ENCODE data around the gene SGMS1.
"Not testable (repeated sequence)": the region's sequence is repeated elsewhere in the genome, so short reads cannot be mapped to it uniquely, and the experiment has no call there.

SGMS1 gene

GRCh38 chr10:50552771-50553535 lies 70.8 kb downstream of the SGMS1 start:
- no peak for DNase-seq

DNA sequence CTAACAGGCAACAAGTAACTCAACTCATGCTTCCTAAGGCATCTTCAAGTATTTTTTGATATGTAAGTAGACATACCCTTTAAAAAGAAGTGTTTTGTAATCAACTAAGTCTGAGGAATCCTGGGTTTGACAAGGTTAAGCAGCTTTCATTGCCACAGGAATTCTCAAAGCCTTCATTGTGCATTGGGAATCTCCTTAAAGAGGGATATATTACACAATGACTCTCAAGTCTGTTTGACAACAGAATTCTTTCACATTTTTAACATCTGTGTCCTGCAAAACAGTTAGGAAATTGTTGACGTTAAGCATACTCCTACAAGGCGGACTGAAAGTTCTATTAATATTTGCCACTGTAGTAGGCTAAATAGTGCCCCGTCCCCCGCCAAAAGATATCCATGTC lies 71.4 kb downstream of the SGMS1 start:
- no peak for DNase-seq

DNA sequence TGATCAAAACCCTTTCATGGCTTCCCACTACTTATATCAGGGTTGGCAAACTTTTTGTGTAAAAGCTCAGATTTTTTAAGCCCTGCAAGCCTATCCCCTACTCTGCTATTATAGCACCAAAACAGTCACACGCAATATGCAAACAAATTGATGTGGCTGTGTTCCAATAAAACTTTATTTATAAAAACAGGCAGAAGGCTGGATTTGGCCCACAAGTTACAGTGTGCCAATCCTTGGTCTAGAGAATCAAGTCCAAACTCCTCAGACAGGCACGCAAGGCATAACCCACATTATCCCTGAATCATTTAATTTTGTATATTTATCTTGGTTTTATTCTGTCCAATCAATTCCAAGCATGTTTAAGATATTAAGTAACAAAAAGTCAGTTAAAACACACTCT lies 71.9 kb downstream of the SGMS1 start:
- no peak for DNase-seq

DNA sequence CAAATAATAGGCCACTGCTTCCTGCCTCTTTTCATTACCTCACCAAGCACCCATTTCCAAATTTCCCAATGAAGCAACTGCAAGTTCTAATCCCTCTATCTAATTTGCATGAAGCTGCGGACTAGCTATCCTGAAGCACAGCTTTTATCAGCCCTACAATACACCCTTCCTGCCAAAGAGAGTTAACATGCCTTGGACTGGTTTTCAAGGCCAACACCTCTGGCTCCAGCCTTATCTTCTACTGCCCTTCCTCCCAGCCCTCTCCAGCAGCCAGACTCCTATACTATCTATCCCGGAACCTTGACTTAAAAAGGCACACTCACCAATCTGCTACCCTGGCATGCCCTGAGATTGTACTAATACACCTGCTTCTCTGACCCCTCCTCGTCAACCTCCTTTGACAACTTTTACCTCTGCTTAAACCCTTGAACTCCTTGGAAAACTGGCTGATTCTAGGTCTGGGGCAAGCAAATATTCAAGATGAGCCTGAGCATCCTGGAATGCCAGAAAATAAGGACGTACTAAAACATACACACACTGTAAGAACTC lies 73.4 kb downstream of the SGMS1 start:
- no peak for DNase-seq

- not testable (repeated sequence) for DNase-seq
These were observed 74.6 kb downstream of the SGMS1 start for GRCh38 chr10:50549186-50549585.

DNA sequence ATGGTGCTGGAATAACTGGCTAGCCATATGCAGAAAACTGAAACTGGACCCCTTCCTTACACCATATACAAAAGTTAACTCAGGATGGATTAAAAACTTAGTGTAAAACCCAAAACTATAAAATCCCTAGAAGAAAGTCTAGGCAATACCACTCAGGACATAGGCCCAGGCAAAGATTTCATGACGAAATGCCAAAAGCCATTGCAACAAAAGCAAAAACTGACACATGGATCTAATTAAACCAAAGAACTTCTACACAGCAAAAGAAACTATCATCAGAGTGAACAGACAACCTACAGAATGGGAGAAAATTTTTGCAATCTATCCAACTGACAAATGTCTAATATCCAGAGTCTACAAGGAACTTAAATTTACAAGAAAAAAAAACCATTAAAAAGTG lies 75.3 kb downstream of the SGMS1 start:
- not testable (repeated sequence) for DNase-seq

DNA sequence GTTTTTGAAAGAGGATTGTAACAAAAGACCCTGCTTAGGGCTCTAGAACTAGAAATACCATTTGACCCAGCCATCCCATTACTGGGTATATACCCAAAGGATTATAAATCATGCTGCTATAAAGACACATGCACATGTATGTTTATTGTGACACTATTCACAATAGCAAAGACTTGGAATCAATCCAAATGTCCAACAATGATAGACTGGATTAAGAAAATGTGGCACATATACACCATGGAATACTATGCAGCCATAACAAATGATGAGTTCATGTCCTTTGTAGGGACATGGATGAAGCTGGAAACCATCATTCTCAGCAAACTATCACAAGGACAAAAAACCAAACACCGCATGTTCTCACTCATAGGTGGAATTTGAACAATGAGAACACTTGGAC lies 77.5 kb downstream of the SGMS1 start:
- not testable (repeated sequence) for DNase-seq

DNA sequence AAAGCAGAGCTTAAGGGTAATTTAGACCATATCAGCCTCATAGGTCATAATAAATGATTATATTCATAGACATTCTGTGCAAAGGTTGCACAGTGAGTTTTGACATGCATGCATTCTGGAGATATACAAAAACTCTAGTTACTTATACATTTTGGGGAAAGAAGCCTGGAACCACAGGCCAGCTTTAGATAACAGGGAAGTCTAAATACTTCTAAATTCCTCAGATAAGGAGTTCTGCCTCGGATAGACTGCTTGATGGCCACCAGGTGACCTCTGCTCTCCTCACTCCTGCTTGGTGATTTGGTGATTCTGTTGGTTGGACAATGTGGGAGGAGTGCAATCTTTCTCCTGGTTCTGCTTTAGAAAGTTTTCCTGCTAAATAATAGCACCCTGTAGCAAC lies 77.9 kb downstream of the SGMS1 start:
- DNase-seq, result no peak

GRCh38 chr10:50544857-50545429 lies 78.8 kb downstream of the SGMS1 start:
- DNase-seq, result no peak

- no peak for DNase-seq
These were observed 79.5 kb downstream of the SGMS1 start for GRCh38 chr10:50544095-50544856.

GRCh38 chr10:50542871-50543270 lies 80.9 kb downstream of the SGMS1 start:
- no peak for DNase-seq

DNA sequence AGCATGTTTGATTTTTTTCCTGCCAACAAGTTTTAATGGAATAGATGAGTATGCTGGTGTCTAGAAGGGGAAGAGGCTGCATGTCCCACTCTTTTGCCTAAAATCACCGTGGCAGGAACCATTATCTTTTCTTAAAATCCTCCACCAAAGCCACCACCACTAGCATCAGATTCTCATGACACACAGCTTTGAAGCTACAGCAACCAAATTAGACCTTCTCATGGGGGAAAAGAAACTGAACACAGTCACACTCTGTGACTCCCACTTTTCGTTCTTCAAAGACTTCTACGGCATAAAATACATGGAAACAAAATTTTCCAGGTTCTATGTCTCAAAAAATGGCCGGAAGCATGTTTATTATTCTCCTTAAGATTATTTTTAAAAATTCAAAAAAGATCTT lies 81.8 kb downstream of the SGMS1 start:
- no peak for DNase-seq

GRCh38 chr10:50541317-50541716 lies 82.4 kb downstream of the SGMS1 start:
- no peak for DNase-seq

DNA sequence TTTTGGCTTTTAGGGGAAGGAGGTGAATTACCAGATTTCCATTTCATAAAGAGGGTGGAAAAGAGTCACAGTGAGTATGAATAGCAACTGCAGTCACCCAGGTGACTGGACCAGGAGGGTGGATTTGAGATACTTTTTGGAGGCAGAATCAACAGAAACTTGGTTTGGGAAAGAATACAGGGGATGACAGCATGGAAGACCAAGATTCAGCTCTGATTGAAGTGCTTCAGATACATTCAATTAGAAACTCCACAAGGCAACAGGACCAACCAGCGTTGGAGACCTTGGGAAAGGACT lies 83.0 kb downstream of the SGMS1 start:
- no peak for DNase-seq

- no peak for DNase-seq
These were observed 83.5 kb downstream of the SGMS1 start for GRCh38 chr10:50540069-50540825.

GRCh38 chr10:50538555-50539398 lies 85.0 kb downstream of the SGMS1 start:
- no peak for DNase-seq

DNA sequence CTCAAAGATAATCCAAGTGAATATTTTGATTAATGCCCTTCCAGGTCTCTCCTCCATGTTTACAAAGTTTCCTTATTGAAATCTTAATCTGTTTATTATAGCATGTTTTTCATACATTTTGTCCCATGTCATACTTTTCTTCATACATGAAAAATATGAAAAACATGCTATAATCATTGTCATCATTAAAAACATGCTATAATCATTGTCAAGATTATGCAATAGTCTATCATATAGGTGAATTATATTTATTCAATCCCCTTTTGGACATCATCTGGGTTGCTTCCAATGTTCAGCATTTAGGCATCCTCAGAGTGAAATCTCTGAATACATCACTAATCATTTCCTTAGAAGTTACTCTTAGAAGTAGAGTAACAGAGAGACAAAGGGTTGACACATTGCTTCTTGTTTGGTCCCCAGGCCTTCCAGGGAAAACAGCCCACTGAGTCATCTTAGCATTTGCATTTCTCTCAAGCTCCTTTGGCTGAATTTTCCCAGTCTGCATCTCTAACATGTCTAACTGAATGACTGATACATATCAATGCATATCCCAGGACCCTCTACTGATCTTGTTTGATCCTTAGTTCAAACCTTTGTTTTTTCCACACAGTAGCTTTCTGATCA lies 87.0 kb downstream of the SGMS1 start:
- no peak for DNase-seq

DNA sequence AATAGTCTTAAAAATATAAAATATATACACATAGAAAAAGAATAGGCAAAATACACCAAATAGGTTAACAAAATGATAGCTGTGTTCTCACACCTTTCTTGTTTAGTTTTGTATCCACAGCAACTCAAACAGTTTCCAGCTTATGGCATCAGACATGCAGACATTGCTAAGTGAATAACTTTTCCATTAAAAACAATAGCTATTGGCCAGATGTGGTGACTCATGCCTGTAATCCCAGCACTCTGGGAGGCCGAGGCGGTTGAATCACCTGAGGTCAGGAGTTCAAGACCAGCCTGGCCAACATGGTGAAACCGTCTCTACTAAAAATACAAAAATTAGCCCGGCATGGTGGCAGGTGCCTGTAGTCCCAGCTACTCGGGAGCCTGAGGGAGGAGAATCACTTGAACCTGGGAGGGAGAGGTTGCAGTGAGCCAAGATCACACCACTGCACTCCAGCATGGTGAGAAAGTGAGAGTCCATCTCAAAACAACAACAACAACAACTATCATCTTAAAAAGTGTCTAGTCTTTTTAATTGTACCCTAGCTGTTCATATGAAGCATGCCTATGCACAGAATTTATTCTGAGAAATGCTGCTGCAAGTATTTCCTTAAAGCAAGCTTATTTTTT lies 88.9 kb downstream of the SGMS1 start:
- not testable (repeated sequence) for DNase-seq

GRCh38 chr10:50533296-50533695 lies 90.5 kb downstream of the SGMS1 start:
- DNase-seq, result no peak

- DNase-seq, result no peak
These were observed 92.2 kb downstream of the SGMS1 start for GRCh38 chr10:50531388-50532077.

DNA sequence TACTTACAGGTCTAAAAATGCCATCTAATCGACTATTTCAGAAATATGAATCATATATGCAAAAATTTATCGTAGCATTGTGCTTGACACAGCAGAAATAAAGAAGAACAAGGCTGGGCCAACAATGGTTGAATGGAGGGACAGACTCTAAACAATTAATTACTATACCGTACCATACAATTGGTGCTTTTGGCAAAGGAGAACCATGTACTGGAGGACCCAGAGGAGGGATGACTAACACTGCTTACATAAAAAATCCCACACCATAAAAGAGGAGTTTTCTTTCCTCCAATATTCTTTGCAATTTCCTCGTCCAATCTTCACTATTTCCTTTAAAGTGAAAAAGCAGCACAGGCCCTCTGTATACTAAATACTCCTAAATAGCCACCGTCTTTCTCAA lies 94.1 kb downstream of the SGMS1 start:
- DNase-seq, result no peak
